ENCODE data around the gene LMX1B.

The LMX1B gene

GRCh38 chr9:126614088-126614454 lies 343 bp downstream of the LMX1B start:
- Histone ChIP-seq H3K4me3 (peak overlapping the region; percentile 67), H3K27ac (no peak overlapping the region)
- no peak for TF ChIP-seq CTCF (IDR thresholded peaks at IDR 0.05)
- no peak for DNase-seq (ENCODE audit: low spot score)

DNA sequence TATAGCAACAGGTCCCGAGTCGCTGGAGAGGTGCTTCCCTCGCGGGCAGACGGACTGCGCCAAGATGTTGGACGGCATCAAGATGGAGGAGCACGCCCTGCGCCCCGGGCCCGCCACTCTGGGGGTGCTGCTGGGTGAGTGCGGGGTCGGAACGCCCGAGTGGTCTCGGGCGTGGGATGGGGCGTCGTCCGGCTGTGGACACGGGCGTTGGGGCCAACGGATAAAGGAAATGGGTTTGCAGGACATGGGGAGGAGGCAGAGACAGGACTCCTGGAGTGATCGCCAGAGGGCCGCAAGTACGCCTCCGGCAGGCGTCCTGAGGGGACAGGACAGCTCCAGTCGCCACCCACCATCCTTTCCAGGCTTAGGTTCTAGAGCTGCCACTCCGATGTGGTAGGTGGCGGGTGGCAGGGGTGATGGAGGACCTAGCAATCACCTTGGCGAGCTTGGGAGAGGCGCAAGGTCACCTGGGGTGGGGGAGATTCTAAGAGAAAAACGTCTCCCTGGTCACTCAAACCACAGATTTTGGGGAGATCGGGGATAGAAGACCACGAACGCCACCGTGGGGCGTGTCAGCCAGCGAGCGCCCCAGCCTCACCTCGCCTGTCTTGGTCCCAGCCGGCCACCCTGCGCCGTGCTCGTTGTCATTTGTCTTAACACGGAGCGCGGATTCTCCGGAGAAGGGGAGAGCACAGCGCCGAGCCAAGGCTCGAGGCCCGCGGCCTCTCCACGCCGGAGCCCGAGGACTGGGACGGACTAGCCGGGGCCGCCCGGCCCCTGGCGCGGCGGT lies 922 bp downstream of the LMX1B start:
- Histone ChIP-seq H3K4me3 (peak overlapping the region; percentile 67), H3K27ac (no peak overlapping the region)
- no peak for TF ChIP-seq CTCF (IDR thresholded peaks at IDR 0.05)
- DNase-seq (ENCODE audit: low spot score), result no peak

DNA sequence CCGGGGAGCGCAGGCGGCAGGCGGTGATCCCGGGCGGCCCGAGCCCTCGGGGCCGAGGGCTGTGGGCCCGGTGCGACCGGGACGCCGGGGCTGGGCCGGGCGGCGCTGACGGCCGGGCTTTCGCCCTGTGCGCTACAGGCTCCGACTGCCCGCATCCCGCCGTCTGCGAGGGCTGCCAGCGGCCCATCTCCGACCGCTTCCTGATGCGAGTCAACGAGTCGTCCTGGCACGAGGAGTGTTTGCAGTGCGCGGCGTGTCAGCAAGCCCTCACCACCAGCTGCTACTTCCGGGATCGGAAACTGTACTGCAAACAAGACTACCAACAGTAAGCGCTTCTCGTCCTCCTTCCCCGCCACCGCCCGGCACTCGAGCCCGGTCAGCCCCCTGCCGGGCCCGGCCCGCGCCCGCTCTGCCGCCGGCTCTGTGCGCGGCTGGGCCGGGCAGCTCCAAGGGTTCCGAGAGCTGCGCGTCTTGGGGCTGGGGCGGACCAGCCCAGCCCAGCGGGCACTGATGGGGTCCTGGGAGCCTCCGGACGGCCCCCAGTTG lies 1.6 kb downstream of the LMX1B start:
- no peak overlapping the region for H3K27ac ChIP-seq
- no peak for DNase-seq (ENCODE audit: low spot score)
- no peak for TF ChIP-seq CTCF (IDR thresholded peaks at IDR 0.05)
- peak overlapping the region; percentile 67 for H3K4me3 ChIP-seq

DNA sequence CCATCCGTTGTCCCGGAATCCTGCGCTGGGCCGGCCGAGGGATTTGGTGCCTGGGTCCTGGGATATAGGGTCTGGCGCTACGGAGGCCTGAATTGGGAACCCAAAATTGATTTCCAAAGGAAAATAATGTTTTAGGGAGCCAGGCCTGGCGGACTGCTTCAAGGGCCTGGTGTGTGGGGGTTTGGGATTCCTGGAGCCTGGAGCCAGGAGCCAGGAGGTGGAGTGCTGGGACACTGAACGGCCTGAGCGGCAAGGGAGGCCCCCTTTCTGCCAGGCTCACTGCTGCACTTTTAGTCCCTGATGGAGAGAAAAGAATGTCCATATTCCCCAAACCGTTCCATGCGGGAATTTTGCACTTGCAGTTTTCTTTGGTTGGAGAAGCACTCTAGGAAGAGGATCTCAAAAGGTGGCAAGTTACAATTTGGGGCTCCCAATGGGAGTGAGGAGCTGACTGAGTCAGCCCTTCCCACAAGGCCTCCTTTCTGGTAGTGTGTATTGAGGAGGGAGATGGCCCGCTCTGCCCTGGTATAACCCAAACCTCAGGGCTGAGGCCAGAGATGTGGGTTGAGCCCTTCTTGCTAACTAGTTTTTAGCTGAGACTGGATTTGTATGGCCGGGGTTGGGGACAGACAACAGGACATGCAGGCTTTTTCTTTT lies 2.2 kb downstream of the LMX1B start:
- no peak for DNase-seq (ENCODE audit: low spot score)
- TF ChIP-seq CTCF (IDR thresholded peaks at IDR 0.05), result no peak
- Histone ChIP-seq H3K27ac (no peak overlapping the region), H3K4me3 (peak overlapping the region; percentile 67)

GRCh38 chr9:126616521-126616976 lies 2.8 kb downstream of the LMX1B start:
- no peak for TF ChIP-seq CTCF (IDR thresholded peaks at IDR 0.05)
- Histone ChIP-seq H3K4me3 (no peak overlapping the region), H3K27ac (no peak overlapping the region)
- no peak for DNase-seq (ENCODE audit: low spot score)

DNA sequence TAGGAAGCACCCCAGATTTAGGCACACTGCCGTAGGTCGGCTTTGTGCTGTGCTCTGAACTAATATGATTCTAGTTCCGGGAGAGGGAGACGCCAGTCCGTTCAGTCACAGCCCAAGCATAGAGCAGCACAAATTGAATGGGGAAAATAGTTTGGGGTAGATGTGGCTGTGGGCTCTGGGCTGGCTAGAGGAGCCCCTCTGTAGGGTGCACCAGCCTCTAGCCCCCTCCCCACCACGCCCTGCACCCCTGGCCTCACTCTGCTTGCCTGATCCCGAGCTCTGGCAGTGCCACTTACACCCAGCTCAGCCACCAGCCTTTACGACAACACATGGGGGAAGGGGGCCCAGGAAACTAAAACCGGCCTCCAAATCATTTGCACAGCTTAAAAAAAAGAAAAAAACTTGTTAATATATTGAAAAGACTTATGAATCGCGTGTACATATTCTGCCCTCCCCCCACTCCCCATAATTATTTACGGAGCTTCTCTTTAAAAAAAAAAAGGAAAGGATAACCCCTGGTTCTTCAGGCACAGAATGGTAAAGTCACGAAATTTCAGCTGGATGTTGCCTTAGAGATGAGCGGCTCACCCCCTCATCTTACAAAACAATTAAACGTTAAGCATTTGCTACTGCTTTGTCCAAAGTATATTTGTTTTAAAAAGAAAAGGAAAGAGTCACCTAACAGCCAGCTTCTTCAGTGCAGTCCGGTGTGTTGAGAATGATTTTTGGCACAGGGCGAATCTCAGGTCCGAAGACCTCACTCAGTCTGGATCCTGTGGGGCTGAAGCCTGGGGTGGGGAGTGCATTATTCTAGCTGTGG lies 3.5 kb downstream of the LMX1B start:
- TF ChIP-seq CTCF (IDR thresholded peaks at IDR 0.05), result no peak
- DNase-seq (ENCODE audit: low spot score), result no peak

More for the DNA sequence above, 3.5 kb downstream of the LMX1B start:
- no peak overlapping the region for H3K27ac ChIP-seq
- no peak overlapping the region for H3K4me3 ChIP-seq
